ENCODE data around the gene SPATA2L.

The SPATA2L gene

DNA sequence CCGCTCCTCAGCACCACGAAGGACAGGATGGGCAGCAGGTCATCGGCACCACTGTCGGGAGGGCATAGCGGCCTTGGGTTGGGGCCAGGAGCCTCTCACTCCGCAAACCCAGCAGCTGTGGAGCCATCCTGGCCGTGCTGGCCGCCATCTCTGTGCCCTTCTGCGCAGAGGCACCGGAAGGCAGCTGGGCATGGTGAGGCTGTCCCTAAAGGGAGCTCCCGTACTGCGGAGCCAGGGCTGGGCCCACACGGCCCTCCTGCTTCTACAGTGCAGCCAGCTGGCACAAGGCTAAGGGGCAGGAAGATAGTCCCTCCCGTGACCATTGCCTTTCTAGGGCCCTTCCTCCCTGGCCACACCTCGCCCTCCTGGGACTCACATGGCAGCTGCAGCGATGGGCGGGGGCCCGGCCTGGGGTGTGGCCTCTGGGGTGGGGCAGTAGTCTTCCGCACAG lies 7.0 kb upstream of the SPATA2L start:
- TF ChIP-seq, protein P1, sequence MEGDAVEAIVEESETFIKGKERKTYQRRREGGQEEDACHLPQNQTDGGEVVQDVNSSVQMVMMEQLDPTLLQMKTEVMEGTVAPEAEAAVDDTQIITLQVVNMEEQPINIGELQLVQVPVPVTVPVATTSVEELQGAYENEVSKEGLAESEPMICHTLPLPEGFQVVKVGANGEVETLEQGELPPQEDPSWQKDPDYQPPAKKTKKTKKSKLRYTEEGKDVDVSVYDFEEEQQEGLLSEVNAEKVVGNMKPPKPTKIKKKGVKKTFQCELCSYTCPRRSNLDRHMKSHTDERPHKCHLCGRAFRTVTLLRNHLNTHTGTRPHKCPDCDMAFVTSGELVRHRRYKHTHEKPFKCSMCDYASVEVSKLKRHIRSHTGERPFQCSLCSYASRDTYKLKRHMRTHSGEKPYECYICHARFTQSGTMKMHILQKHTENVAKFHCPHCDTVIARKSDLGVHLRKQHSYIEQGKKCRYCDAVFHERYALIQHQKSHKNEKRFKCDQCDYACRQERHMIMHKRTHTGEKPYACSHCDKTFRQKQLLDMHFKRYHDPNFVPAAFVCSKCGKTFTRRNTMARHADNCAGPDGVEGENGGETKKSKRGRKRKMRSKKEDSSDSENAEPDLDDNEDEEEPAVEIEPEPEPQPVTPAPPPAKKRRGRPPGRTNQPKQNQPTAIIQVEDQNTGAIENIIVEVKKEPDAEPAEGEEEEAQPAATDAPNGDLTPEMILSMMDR (IDR thresholded peaks at IDR 0.05; ENCODE audit: extremely low read depth, insufficient read depth, missing control alignments), result no peak
- no peak for DNase-seq (ENCODE audit: low spot score)
- in situ Hi-C loops (cut with MboI; ENCODE audit: low pct_unique_long_range_greater_than_20kb, low sequenced_read_pairs, unreplicated experiment), result no loop called here

DNA sequence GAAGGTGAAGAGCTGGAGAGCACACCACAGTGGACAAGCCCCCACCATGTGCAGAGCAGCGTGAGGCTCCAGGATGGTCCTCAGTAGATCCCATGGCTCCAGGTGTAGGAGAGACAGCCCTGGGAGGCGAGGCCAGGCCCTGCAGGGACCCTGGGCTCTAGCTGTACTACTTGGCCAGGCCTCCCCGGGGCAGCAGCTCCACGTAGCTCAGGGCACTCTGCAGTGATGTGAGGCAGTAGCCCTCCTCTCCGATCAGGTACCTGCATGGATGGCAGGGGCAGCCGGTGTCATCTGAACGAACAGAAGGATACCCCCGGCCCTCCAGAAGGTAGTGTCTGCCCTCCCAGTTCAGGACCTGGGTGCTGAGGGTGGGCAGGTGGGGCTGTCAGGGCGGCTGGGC lies 6.2 kb upstream of the SPATA2L start:
- DNase-seq (ENCODE audit: low spot score), result no peak
- TF ChIP-seq, protein P1 (IDR thresholded peaks at IDR 0.05; ENCODE audit: extremely low read depth, insufficient read depth, missing control alignments), result no peak
- in situ Hi-C loops (cut with MboI; ENCODE audit: low pct_unique_long_range_greater_than_20kb, low sequenced_read_pairs, unreplicated experiment), result no loop called here

DNA sequence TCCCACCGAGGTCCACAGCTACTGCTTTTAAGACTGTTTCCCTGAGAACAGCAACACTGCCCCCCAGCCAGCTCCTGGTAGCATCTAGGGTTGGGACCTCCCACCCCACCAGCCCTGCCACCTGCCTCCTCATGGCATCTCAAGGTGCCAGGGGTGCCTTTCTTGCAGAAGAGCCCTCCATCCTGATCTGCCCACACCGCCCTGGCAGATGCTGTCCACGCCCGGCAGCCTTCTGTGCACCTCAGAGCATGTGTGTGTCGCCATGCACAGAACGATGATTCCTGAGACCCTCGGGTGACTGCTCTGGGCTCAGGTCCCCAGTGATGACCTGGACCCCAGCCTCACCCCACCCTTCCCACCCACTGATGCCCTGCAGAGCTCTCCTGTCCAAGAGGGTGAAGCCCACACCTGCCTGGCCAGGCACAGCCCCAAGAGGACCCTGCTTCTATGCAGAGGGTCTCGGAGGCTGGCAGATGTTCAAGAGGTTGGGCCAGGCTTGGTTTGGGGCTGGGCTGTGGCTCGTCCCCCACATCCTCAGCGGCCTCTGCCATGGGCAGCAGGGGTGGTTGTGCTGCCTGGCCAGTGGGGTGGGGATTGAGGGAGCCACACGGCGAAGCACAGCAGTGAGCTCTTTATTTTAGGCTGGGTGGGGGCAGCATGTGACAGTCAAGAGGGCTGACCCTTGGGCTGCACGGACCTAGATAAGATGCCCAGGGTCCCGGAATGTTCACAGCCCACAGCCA lies 5.2 kb upstream of the SPATA2L start:
- DNase-seq (ENCODE audit: low spot score), result no peak
- TF ChIP-seq, protein P1 (IDR thresholded peaks at IDR 0.05; ENCODE audit: extremely low read depth, insufficient read depth, missing control alignments), result no peak
- in situ Hi-C loops (cut with MboI; ENCODE audit: low pct_unique_long_range_greater_than_20kb, low sequenced_read_pairs, unreplicated experiment), result no loop called here

DNA sequence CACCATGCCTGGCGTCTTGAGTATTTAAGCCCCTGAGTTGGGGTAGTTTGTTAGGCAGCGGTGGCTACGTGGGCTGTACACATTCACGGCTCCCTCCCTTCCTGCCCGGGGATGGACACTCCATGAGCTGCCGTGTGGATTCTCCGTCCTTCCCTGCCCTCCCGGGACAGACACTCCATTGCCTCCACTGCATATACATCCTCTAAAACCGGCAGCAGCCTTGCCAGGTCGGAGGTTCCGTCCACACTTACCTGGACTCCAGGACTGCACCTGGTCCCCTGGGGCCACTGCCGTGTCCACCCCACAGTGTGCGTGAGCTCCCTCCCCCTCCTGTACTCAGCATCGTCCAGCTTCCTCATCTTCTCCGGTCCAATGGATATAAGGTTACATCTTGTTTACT lies 3.5 kb upstream of the SPATA2L start:
- DNase-seq (ENCODE audit: low spot score), result no peak
- TF ChIP-seq, protein P1 (IDR thresholded peaks at IDR 0.05; ENCODE audit: extremely low read depth, insufficient read depth, missing control alignments), result no peak
- in situ Hi-C loops (cut with MboI; ENCODE audit: low pct_unique_long_range_greater_than_20kb, low sequenced_read_pairs, unreplicated experiment), result no loop called here

DNA sequence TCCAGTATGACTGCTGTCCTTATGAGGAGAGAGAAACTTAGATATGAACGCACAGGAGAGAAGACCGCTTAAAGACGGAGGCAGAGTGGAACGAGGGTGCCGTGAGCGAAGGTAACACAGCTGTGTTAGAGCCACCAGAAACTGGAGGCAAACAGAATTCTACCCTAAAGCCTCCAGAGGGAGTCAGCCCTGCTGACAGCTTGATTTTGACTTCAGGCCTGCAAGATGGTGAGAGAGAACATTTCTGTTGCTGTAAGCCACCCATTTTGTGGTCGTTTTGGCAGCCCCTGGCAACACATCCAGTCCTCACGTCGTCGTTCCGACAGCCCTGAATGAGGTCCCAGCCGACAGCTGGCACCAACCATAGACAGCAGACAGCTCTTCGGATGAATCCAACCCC lies 2.8 kb upstream of the SPATA2L start:
- TF ChIP-seq, protein P1 (IDR thresholded peaks at IDR 0.05; ENCODE audit: extremely low read depth, insufficient read depth, missing control alignments), result no peak
- in situ Hi-C loops (cut with MboI; ENCODE audit: low pct_unique_long_range_greater_than_20kb, low sequenced_read_pairs, unreplicated experiment), result no loop called here
- no peak for DNase-seq (ENCODE audit: low spot score)

DNA sequence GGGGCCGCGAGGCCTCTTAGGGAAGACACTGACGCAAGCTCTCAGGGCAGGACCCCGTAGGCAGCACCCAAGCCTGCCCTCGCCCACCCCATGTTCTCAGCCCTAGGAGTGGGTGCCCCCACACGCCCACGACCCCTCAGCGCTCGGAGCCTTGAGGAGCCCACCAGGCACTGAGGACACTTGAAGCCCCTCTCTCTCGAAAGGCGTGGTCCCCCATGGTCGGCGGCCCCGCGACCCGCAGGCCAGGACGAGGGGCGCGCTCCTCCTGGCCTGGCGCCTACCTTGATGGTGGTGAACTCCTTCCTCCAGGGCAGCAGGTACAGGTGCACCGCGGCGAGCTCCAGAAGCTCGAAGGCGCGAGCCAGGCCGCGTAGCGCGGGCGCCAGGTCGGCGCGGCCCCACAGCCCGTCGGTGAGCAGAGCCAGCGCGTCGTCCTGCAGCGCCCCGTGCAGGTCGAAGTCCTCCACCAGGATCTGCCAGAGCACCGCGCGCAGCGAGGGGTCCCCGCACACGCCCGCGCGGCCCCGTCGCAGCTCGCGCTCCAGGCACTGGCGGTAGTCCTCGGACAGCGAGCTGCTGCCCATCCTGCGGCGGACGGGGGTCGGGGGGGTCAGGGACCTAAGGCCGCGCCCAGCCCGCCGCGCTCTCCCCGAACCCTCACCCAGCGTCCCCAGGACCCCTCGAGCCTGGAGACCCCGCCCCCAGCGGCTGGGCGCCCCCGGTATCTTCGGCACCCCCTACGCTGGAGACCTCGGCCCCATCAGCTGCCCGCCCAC lies 668 bp downstream of the SPATA2L start:
- DNase-seq (ENCODE audit: low spot score), result peak; percentile 74
- in situ Hi-C loops (cut with MboI; ENCODE audit: low pct_unique_long_range_greater_than_20kb, low sequenced_read_pairs, unreplicated experiment), result no loop called here
- TF ChIP-seq, protein P1 (IDR thresholded peaks at IDR 0.05; ENCODE audit: extremely low read depth, insufficient read depth, missing control alignments), result peak; percentile 50
